Cardiac muscle cell (in vitro differentiated cells and primary cell): ENCODE measurements around the gene FBXL7. TPM values are rescaled to one million over a fixed set of nuclear protein-coding genes. Genes with fewer than 3 reads are reported as not detected.

Experiments
- DNase-seq, 2 donors: peaks; one replicate each; pipeline versions ENCODE4 v3.0.0 to v3.0.0-alpha.2; 2010 to 2017; ENCODE audit warnings: low read depth in 1 of 2, low spot score in 1 of 2
- H3K27ac ChIP-seq: fragments of 200-600 bp; sonication (generic); 2 replicates; pipeline ENCODE4 v1.5.1; 2016
- H3K27me3 ChIP-seq: fragments of 200-600 bp; sonication (generic); 2 replicates; pipeline ENCODE4 v1.6.0; 2016; ENCODE audit warnings: control low read depth
- H3K36me3 ChIP-seq: fragments of 200-600 bp; sonication (generic); 2 replicates; pipeline ENCODE4 v1.5.1; 2016; ENCODE audit warnings: control low read depth
- H3K4me1 ChIP-seq: fragments of 200-600 bp; sonication (generic); 2 replicates; pipeline ENCODE4 v1.8.1; 2017; ENCODE audit warnings: low read depth, mild to moderate bottlenecking, mixed run types
- H3K4me3 ChIP-seq: fragments of 200-600 bp; sonication (generic); 2 replicates; pipeline ENCODE4 v1.5.1; 2016; ENCODE audit warnings: mild to moderate bottlenecking
- H3K9me3 ChIP-seq: fragments of 200-600 bp; sonication (generic); 2 replicates; pipeline ENCODE4 v1.5.1; 2017; ENCODE audit warnings: low read depth, mild to moderate bottlenecking, control low read depth
- CTCF ChIP-seq: IDR thresholded peaks from 2 replicates; pipeline ENCODE4 v1.5.1; 2012; ENCODE audit warnings: low read depth, mild to moderate bottlenecking, low read length
- polyA plus RNA-seq: library from polyadenylated mRNA; unstranded; fragments of >200 nt; fragmentation: Nextera tagmentation; extraction: Ambion mirVana; gene quantifications from 2 replicates; pipeline ENCODE4 v1.2.1, GENCODE V29; 2016
- total RNA-seq: library from RNA; depleted of rRNA; stranded (reverse); fragments of >200 nt; gene quantifications from 2 replicates; pipeline ENCODE4 v1.2.3, GENCODE V29; 2016

Gene FBXL7
- total and polyA plus RNA-seq, 2 experiments from 2014 or later = 16.7 to 22.5 TPM

GRCh38 chr5:15459200-15459599 is 40.8 kb upstream of the FBXL7 start:
- H3K4me1 ChIP-seq = no peaks in the 10 kb centered on the region
- no peak for DNase-seq
- no peaks in the 10 kb centered on the region for H3K27me3 ChIP-seq
- no peaks in the 10 kb centered on the region for H3K9me3 ChIP-seq
- H3K27ac ChIP-seq = no peak overlapping the region
- no peak overlapping the region for H3K4me3 ChIP-seq
- no peak for TF ChIP-seq CTCF
- H3K36me3 ChIP-seq = no peaks in the 10 kb centered on the region

DNA sequence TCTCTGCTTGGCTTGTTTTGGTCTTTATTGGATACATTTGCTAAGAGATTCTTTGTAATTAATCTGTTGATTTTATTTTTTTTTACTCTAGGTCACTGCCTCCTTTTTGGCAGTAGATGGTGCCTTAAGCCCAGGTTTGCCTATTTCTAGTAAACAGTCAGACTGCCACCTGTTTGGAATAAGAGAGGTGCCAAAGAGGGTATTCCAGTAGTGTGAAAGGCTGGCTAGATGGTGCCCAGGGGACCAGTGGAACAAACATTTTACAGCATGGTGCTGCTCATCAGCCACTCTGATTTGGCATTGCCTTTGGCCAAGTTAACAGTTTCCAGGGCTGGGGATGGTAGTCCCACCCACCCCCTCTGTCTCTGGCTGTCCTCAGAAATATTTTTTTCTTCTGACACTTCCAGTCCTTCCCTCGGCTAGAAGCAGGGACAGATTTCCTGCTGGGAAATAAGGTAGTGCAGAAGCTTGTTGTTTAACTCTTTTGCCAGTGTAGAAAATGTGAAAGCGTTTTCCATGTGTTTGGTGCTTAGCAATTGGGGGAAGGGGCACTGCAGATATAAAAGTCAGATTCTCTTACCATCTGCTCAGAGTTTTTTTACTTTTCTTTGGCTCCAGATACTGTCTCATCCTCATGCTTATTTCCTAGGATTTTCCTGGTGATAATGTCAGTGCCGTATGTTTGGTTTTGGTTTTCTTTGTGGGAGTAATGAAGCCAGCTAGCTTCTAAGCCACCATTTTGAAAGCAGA is 36.6 kb upstream of the FBXL7 start:
- Histone ChIP-seq H3K9me3 (no peaks in the 10 kb centered on the region), H3K4me1 (no peaks in the 10 kb centered on the region), H3K27me3 (no peaks in the 10 kb centered on the region), H3K27ac (no peak overlapping the region), H3K4me3 (no peak overlapping the region), H3K36me3 (no peaks in the 10 kb centered on the region)
- peak; percentile 55 for TF ChIP-seq CTCF
- peak; percentile 35 to 48 for DNase-seq

DNA sequence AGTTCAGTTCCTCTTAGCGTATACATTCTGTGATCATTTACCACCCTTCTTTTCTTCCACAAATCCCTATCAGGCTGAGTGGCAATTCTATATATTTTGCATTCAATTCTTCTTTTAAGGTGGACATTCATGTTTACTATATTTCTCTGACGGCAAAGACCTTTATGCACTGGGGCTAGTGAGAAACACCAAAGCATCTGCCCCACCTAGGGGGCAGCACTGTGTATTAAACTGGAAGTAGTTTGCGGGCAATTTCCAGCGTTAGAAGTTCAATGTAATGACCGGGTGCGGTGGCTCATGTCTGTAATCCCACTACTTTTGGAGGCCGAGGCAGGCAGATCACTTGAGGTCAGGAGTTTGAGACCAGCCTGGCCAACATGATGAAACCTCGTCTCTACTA is 27.9 kb upstream of the FBXL7 start:
- no peak for TF ChIP-seq CTCF
- H3K27ac ChIP-seq = no peak overlapping the region
- H3K4me3 ChIP-seq = no peak overlapping the region
- no peaks in the 10 kb centered on the region for H3K9me3 ChIP-seq
- DNase-seq = no peak
- H3K4me1 ChIP-seq = no peaks in the 10 kb centered on the region
- no peaks in the 10 kb centered on the region for H3K36me3 ChIP-seq
- no peaks in the 10 kb centered on the region for H3K27me3 ChIP-seq

GRCh38 chr5:15474143-15474719 is 25.7 kb upstream of the FBXL7 start:
- no peak overlapping the region for H3K4me3 ChIP-seq
- no peaks in the 10 kb centered on the region for H3K27me3 ChIP-seq
- no peak overlapping the region for H3K27ac ChIP-seq
- no peak for TF ChIP-seq CTCF
- H3K9me3 ChIP-seq = no peaks in the 10 kb centered on the region
- DNase-seq = no peak
- no peaks in the 10 kb centered on the region for H3K36me3 ChIP-seq
- no peaks in the 10 kb centered on the region for H3K4me1 ChIP-seq

GRCh38 chr5:15475367-15475766 is 24.6 kb upstream of the FBXL7 start:
- DNase-seq = no peak
- Histone ChIP-seq H3K36me3 (no peaks in the 10 kb centered on the region), H3K27me3 (no peaks in the 10 kb centered on the region), H3K9me3 (no peaks in the 10 kb centered on the region), H3K4me1 (no peaks in the 10 kb centered on the region), H3K27ac (no peak overlapping the region), H3K4me3 (no peak overlapping the region)
- no peak for TF ChIP-seq CTCF
